ENCODE results near the gene TCF7L2. TPM values are rescaled to one million over a fixed set of nuclear protein-coding genes. Genes with fewer than 3 reads are reported as not detected.

The TCF7L2 gene
- total and polyA plus RNA-seq, 9 of the 15 experiments (the other 6 are each of a cell fraction or from before 2014, with no cell fraction given): 0.32 to 2.8 (median 0.92) TPM

DNA sequence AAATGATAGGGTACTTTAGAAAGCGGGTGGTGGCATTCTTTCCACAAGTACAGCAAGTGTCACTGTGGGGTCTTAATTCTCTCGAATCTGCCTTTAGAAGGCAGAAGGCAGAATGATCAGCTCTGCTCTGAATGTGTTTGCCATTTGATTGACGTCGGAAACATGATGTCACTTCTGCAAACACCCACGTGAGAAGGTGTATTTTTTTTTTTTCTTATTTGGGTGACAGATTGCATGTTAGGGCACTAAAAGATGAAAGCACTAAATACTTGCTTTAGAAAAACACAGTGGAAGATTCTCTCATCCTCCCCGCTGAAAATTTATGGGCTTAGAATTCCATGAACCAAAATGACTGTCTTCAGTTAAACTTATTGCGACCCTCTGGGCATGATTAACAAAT is 150.2 kb downstream of the TCF7L2 start:
- no peak for FAIRE-seq
- H3K79me2 ChIP-seq (ENCODE audit: control insufficient read depth, insufficient read depth, low read length): no peaks in the 10 kb centered on the region
- CTCF ChIA-PET (ENCODE audit: low intra/inter-chr PET ratio): no interaction called here

More for the DNA sequence above, 150.2 kb downstream of the TCF7L2 start:
- no peak overlapping the region for H3K27ac ChIP-seq (ENCODE audit: extremely low read depth, low read depth, low read length)
- intact Hi-C loops (cut with micrococcal nuclease): no loop called here
- H3K27me3 ChIP-seq (ENCODE audit: control insufficient read depth in 2 of 2, insufficient read depth in 2 of 2, low read length in 2 of 2): peaks cover 0 to 4% of the 10 kb centered on the region in 2 experiments; a peak in 2 of 5 replicates
- in situ Hi-C loops (cut with MboI): no loop called here
- no peaks in the 10 kb centered on the region for H3K36me3 ChIP-seq (ENCODE audit: control insufficient read depth, insufficient read depth, low read length)
- POLR2A ChIA-PET: no interaction called here
- ATAC-seq (no peak), DNase-seq (ENCODE audit: extremely low read depth in 1 of 4, low spot score in 3 of 4) (no peak)
- H3K9me1 ChIP-seq (ENCODE audit: control insufficient read depth, insufficient read depth, low read length): no peaks in the 10 kb centered on the region
- no peak overlapping the region for H3K4me2 ChIP-seq (ENCODE audit: insufficient read depth, low read length)
- no peak overlapping the region for H3K9ac ChIP-seq (ENCODE audit: insufficient read depth in 1 of 2, low read depth in 2 of 2, low read length in 2 of 2)
- BruUV-seq (replicated peaks): no TSS peak
- 15% methylated on average over 6 of the region's 7 CpGs for WGBS (ENCODE audit: insufficient coverage, low coverage, missing lambda C conversion rate)
- H3K4me1 ChIP-seq (replicated peaks in 1 of 2; ENCODE audit: control insufficient read depth in 2 of 2, insufficient read depth in 2 of 2, low read length in 2 of 2): no peaks in the 10 kb centered on the region; a peak in 2 of 5 replicates
- H2AFZ ChIP-seq (ENCODE audit: low read depth, low read length): no peak overlapping the region
- H3K4me3 ChIP-seq: no peak overlapping the region
- H3K9me3 ChIP-seq (replicated peaks; ENCODE audit: control insufficient read depth, insufficient read depth, low read depth, low read length): no peaks in the 10 kb centered on the region
- TF ChIP-seq, protein P1, sequence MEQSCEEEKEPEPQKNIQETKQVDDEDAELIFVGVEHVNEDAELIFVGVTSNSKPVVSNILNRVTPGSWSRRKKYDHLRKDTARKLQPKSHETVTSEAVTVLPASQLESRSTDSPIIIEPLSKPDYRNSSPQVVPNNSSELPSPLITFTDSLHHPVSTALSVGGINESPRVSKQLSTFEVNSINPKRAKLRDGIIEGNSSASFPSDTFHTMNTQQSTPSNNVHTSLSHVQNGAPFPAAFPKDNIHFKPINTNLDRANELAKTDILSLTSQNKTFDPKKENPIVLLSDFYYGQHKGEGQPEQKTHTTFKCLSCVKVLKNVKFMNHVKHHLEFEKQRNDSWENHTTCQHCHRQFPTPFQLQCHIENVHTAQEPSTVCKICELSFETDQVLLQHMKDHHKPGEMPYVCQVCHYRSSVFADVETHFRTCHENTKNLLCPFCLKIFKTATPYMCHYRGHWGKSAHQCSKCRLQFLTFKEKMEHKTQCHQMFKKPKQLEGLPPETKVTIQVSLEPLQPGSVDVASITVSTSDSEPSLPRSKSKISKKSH (CRISPR knock-in tag; IDR thresholded peaks at IDR 0.05): no peak
- TF ChIP-seq YY1 (IDR thresholded peaks at IDR 0.05; ENCODE audit: borderline replicate concordance in 1 of 3, control insufficient read depth in 1 of 3, extremely low read depth in 1 of 3, insufficient read depth in 3 of 3, insufficient read length in 1 of 3, insufficient replicate concordance in 2 of 3, low read depth in 1 of 3, low read length in 2 of 3) (no peak), STAG1 (CRISPR knock-in tag; IDR thresholded peaks at IDR 0.05; ENCODE audit: borderline replicate concordance) (no peak), TARDBP (IDR thresholded peaks at IDR 0.05) (no peak), DPF2 (IDR thresholded peaks at IDR 0.05) (no peak), FUS (optimal IDR thresholded peaks at IDR 0.05; ENCODE audit: low read depth, low read length) (no peak), ZNF134 (CRISPR knock-in tag; conservative IDR thresholded peaks at IDR 0.05) (no peak), TAF9B (IDR thresholded peaks at IDR 0.05; ENCODE audit: partially characterized antibody) (no peak), ZSCAN29 (IDR thresholded peaks at IDR 0.05) (no peak)
- TF ChIP-seq, protein P2, sequence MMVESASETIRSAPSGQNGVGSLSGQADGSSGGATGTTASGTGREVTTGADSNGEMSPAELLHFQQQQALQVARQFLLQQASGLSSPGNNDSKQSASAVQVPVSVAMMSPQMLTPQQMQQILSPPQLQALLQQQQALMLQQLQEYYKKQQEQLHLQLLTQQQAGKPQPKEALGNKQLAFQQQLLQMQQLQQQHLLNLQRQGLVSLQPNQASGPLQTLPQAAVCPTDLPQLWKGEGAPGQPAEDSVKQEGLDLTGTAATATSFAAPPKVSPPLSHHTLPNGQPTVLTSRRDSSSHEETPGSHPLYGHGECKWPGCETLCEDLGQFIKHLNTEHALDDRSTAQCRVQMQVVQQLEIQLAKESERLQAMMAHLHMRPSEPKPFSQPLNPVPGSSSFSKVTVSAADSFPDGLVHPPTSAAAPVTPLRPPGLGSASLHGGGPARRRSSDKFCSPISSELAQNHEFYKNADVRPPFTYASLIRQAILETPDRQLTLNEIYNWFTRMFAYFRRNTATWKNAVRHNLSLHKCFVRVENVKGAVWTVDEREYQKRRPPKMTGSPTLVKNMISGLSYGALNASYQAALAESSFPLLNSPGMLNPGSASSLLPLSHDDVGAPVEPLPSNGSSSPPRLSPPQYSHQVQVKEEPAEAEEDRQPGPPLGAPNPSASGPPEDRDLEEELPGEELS (CRISPR knock-in tag; IDR thresholded peaks at IDR 0.05; ENCODE audit: borderline replicate concordance): no peak
- TF ChIP-seq, protein P3, sequence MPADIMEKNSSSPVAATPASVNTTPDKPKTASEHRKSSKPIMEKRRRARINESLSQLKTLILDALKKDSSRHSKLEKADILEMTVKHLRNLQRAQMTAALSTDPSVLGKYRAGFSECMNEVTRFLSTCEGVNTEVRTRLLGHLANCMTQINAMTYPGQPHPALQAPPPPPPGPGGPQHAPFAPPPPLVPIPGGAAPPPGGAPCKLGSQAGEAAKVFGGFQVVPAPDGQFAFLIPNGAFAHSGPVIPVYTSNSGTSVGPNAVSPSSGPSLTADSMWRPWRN (IDR thresholded peaks at IDR 0.05; ENCODE audit: low read depth): no peak
- no peaks in the 10 kb centered on the region for H4K20me1 ChIP-seq (replicated peaks; ENCODE audit: control insufficient read depth, insufficient read depth, low read length)
